Neural cell (in vitro differentiated cells): Measurements from ENCODE around the gene DHX16. TPM values are rescaled to one million over a fixed set of nuclear protein-coding genes. Genes with fewer than 3 reads are reported as not detected.

Experiments
- H2AFZ ChIP-seq: fragments of 200-600, 300-800 bp; sonication (generic), shearing (Covaris generic); 2 replicates; pipeline ENCODE4 v1.6.0; 2014; ENCODE audit warnings: low read depth, mild to moderate bottlenecking, antibody characterized with exemption, low read length, moderate library complexity
- H3F3A ChIP-seq: fragments of 200-600 bp; shearing (Covaris generic); 2 replicates; pipeline ENCODE4 v1.6.1; 2016; ENCODE audit warnings: mild to moderate bottlenecking, moderate library complexity, mixed read lengths, antibody characterized with exemption, low read length; ENCODE audit not compliant: insufficient read depth, poor library complexity, severe bottlenecking
- H3K27ac ChIP-seq: fragments of 200-600, 300-800 bp; sonication (generic), shearing (Covaris generic); 2 replicates; pipeline ENCODE4 v1.5.1; 2014; ENCODE audit warnings: mild to moderate bottlenecking, low read length, moderate library complexity
- H3K27me3 ChIP-seq: fragments of 300-800, 200-600 bp; sonication (generic), shearing (Covaris generic); 2 replicates; pipeline ENCODE4 v1.6.0; 2014; ENCODE audit warnings: mild to moderate bottlenecking, low read depth, low read length, moderate library complexity; ENCODE audit not compliant: insufficient read depth
- H3K36me3 ChIP-seq: fragments of 300-800, 200-600 bp; sonication (generic), shearing (Covaris generic); 2 replicates; pipeline ENCODE4 v1.5.1; 2014; ENCODE audit warnings: mild to moderate bottlenecking, antibody characterized with exemption, low read length, moderate library complexity; ENCODE audit not compliant: insufficient read depth
- H3K4me2 ChIP-seq: fragments of 300-800, 200-600 bp; sonication (generic), shearing (Covaris generic); 2 replicates; pipeline ENCODE4 v1.6.0; 2014; ENCODE audit warnings: mild to moderate bottlenecking, low read length
- H3K4me3 ChIP-seq: fragments of 300-800, 200-600 bp; sonication (generic), shearing (Covaris generic); 2 replicates; pipeline ENCODE4 v1.5.1; 2014; ENCODE audit warnings: mild to moderate bottlenecking, low read length, moderate library complexity
- H3K79me2 ChIP-seq: fragments of 200-600 bp; shearing (Covaris generic); replicated peaks from 2 replicates; pipeline ENCODE4 v1.6.0; 2014; ENCODE audit warnings: mild to moderate bottlenecking, low read length, moderate library complexity; ENCODE audit not compliant: insufficient read depth
- H3K9ac ChIP-seq: fragments of 300-800, 200-600 bp; sonication (generic), shearing (Covaris generic); 2 replicates; pipeline ENCODE4 v1.6.1; 2016; ENCODE audit warnings: mild to moderate bottlenecking, low read length, mixed read lengths
- H3K9me2 ChIP-seq: fragments of 200-600 bp; shearing (Covaris generic); 2 replicates; pipeline ENCODE4 v1.6.1; 2016; ENCODE audit warnings: mild to moderate bottlenecking, low read length, mixed read lengths; ENCODE audit not compliant: insufficient read depth
- H3K9me3 ChIP-seq: fragments of 200-600, 300-800 bp; sonication (generic), shearing (Covaris generic); 2 replicates; pipeline ENCODE4 v1.6.1; 2016; ENCODE audit warnings: mild to moderate bottlenecking, mixed run types, low read length, moderate library complexity, mixed read lengths
- H4K20me1 ChIP-seq: fragments of 200-600 bp; shearing (Covaris generic); 2 replicates; pipeline ENCODE4 v1.6.1; 2016; ENCODE audit warnings: mild to moderate bottlenecking, mixed run types; ENCODE audit not compliant: insufficient read depth
- EP300 ChIP-seq: fragments of 450-650 bp; conservative IDR thresholded peaks from 2 replicates; pipeline ENCODE4 v1.6.1; 2014; ENCODE audit warnings: antibody characterized with exemption, mild to moderate bottlenecking, moderate library complexity; ENCODE audit not compliant: poor library complexity, severe bottlenecking
- EZH2 ChIP-seq: fragments of 200-600, 300-800 bp; shearing (Covaris generic), sonication (generic); IDR thresholded peaks from 2 replicates; pipeline ENCODE4 v1.6.1; 2014; ENCODE audit warnings: antibody characterized with exemption, low read length, borderline replicate concordance, mild to moderate bottlenecking; ENCODE audit not compliant: insufficient read depth, poor library complexity, severe bottlenecking
- MXI1 ChIP-seq: fragments of 450-650 bp; conservative IDR thresholded peaks from 2 replicates; pipeline ENCODE4 v1.6.1; 2014; ENCODE audit warnings: antibody characterized with exemption, mild to moderate bottlenecking; ENCODE audit not compliant: poor library complexity, severe bottlenecking
- POLR2AphosphoS5 ChIP-seq: IDR thresholded peaks from 2 replicates; pipeline ENCODE4 v1.6.1; 2012
- RAD21 ChIP-seq: fragments of 450-650 bp; conservative IDR thresholded peaks from 2 replicates; pipeline ENCODE4 v1.6.1; 2014; ENCODE audit warnings: antibody characterized with exemption, mild to moderate bottlenecking, moderate library complexity
- SMC3 ChIP-seq: fragments of 450-650 bp; conservative IDR thresholded peaks from 2 replicates; pipeline ENCODE4 v1.6.1; 2014; ENCODE audit warnings: antibody characterized with exemption, mild to moderate bottlenecking, moderate library complexity; ENCODE audit not compliant: poor library complexity
- TAF1 ChIP-seq: IDR thresholded peaks from 2 replicates; pipeline ENCODE4 v1.6.1; 2012; ENCODE audit warnings: low read depth
- polyA plus RNA-seq: library from polyadenylated mRNA; depleted of rRNA; stranded (reverse); fragments of >200 nt; gene quantifications from 2 replicates; pipeline ENCODE4 v1.2.3, GENCODE V29; 2014
- TF ChIP-seq, protein P1 (sequence below): IDR thresholded peaks from 2 replicates; pipeline ENCODE4 v1.6.1; 2012; ENCODE audit warnings: borderline replicate concordance
- TF ChIP-seq, protein P2 (sequence below): fragments of 450-650 bp; IDR thresholded peaks from 2 replicates; pipeline ENCODE4 v1.5.1; 2014; ENCODE audit warnings: antibody characterized with exemption, mild to moderate bottlenecking, moderate library complexity; ENCODE audit not compliant: poor library complexity, severe bottlenecking

The DHX16 gene
- polyA plus RNA-seq, 1 donor from 2014 or later, result 29.1 TPM

DNA sequence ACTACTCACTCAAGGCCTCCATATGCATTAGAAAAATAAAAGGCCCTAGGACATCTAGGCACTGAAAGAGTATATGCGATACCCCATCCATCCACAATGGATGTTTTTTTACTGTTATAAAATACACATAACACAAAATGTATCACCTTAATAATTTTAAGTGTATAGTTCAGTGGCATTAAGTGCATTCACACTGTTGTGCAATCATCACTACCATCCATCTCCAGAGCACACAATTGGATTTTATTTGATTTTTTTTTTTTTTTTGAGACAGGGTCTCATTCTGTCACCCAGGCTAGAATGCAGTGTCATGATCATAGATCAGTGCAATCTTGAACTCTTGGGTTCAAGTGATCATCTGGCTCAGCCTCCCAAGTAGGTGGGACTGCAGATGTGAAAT, 41.5 kb upstream of the DHX16 start:
- no peak overlapping the region for H2AFZ ChIP-seq
- H3K4me3 ChIP-seq, result no peak overlapping the region
- H3F3A ChIP-seq, result no peaks in the 10 kb centered on the region
- no peak overlapping the region for H3K4me2 ChIP-seq
- H3K36me3 ChIP-seq, result no peaks in the 10 kb centered on the region
- H3K9me2 ChIP-seq, result no peaks in the 10 kb centered on the region
- H3K9ac ChIP-seq, result no peak overlapping the region
- peaks cover 26% of the 10 kb centered on the region for H3K79me2 ChIP-seq
- H4K20me1 ChIP-seq, result no peaks in the 10 kb centered on the region
- H3K27me3 ChIP-seq, result no peaks in the 10 kb centered on the region
- no peak overlapping the region for H3K27ac ChIP-seq
- no peaks in the 10 kb centered on the region for H3K9me3 ChIP-seq
- TF ChIP-seq, protein P1, sequence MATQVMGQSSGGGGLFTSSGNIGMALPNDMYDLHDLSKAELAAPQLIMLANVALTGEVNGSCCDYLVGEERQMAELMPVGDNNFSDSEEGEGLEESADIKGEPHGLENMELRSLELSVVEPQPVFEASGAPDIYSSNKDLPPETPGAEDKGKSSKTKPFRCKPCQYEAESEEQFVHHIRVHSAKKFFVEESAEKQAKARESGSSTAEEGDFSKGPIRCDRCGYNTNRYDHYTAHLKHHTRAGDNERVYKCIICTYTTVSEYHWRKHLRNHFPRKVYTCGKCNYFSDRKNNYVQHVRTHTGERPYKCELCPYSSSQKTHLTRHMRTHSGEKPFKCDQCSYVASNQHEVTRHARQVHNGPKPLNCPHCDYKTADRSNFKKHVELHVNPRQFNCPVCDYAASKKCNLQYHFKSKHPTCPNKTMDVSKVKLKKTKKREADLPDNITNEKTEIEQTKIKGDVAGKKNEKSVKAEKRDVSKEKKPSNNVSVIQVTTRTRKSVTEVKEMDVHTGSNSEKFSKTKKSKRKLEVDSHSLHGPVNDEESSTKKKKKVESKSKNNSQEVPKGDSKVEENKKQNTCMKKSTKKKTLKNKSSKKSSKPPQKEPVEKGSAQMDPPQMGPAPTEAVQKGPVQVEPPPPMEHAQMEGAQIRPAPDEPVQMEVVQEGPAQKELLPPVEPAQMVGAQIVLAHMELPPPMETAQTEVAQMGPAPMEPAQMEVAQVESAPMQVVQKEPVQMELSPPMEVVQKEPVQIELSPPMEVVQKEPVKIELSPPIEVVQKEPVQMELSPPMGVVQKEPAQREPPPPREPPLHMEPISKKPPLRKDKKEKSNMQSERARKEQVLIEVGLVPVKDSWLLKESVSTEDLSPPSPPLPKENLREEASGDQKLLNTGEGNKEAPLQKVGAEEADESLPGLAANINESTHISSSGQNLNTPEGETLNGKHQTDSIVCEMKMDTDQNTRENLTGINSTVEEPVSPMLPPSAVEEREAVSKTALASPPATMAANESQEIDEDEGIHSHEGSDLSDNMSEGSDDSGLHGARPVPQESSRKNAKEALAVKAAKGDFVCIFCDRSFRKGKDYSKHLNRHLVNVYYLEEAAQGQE, result no peak
- TF ChIP-seq MXI1, result no peak
- no peak for TF ChIP-seq TAF1
- no peak for TF ChIP-seq POLR2AphosphoS5

DNA sequence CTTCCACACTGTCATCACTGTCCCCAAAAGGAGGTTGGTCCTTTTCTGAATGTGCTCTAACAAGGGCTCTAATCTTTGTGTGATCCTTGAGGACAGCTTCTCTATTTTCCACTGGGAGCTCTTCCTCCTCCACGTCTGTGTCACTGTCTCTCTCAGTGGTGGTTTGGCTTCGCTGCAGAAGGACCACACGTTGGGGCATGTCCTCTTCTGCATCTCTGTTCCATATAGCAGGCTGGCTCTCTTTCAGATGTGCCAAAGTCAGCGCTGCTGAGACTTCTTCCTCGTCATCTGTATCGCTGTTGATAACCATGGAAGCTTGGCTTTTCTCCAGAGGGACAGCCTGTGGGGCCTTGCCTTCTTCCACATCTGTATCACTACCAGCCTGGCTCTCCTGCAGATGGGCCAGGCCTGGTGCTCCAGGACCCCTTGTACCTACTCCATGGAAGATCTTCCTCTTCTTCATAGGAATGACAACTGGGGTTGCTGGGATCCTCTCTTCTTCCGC, 39.7 kb upstream of the DHX16 start:
- no peak overlapping the region for H2AFZ ChIP-seq
- TF ChIP-seq MXI1, result no peak
- no peak for TF ChIP-seq POLR2AphosphoS5
- TF ChIP-seq SMC3, result no peak
- TF ChIP-seq RAD21, result no peak
- TF ChIP-seq EZH2, result no peak
- no peak for TF ChIP-seq TAF1
- no peak for TF ChIP-seq EP300
- TF ChIP-seq, protein P1, result no peak
- TF ChIP-seq, protein P2, sequence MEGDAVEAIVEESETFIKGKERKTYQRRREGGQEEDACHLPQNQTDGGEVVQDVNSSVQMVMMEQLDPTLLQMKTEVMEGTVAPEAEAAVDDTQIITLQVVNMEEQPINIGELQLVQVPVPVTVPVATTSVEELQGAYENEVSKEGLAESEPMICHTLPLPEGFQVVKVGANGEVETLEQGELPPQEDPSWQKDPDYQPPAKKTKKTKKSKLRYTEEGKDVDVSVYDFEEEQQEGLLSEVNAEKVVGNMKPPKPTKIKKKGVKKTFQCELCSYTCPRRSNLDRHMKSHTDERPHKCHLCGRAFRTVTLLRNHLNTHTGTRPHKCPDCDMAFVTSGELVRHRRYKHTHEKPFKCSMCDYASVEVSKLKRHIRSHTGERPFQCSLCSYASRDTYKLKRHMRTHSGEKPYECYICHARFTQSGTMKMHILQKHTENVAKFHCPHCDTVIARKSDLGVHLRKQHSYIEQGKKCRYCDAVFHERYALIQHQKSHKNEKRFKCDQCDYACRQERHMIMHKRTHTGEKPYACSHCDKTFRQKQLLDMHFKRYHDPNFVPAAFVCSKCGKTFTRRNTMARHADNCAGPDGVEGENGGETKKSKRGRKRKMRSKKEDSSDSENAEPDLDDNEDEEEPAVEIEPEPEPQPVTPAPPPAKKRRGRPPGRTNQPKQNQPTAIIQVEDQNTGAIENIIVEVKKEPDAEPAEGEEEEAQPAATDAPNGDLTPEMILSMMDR, result no peak
- H3F3A ChIP-seq, result no peaks in the 10 kb centered on the region
- no peaks in the 10 kb centered on the region for H3K9me3 ChIP-seq
- peaks cover 14% of the 10 kb centered on the region for H3K79me2 ChIP-seq
- peaks cover 7% of the 10 kb centered on the region for H3K36me3 ChIP-seq
- H3K27ac ChIP-seq, result no peak overlapping the region
- no peaks in the 10 kb centered on the region for H3K27me3 ChIP-seq
- no peak overlapping the region for H3K4me2 ChIP-seq
- no peak overlapping the region for H3K4me3 ChIP-seq
- no peaks in the 10 kb centered on the region for H3K9me2 ChIP-seq
- no peaks in the 10 kb centered on the region for H4K20me1 ChIP-seq
- no peak overlapping the region for H3K9ac ChIP-seq
